ENCODE data around the gene RPS6KA2. TPM values are rescaled to one million over a fixed set of nuclear protein-coding genes. Genes with fewer than 3 reads are reported as not detected.

The RPS6KA2 gene
- total and polyA plus RNA-seq, 4 donors, result 23.8 to 34.6 (median 31.6) TPM

GRCh38 chr6:166496460-166496859, 130.6 kb downstream of the RPS6KA2 start:
- H3K36me3 ChIP-seq (ENCODE audit: control insufficient read depth, insufficient read depth, low read length), result peaks cover 47% of the 10 kb centered on the region
- no peaks in the 10 kb centered on the region for H3K9me3 ChIP-seq (ENCODE audit: control insufficient read depth, insufficient read depth, low read length)
- H3K4me3 ChIP-seq (ENCODE audit: low read depth, low read length), result no peak overlapping the region
- no peak overlapping the region for H3K27ac ChIP-seq (ENCODE audit: low read depth, low read length)
- peaks cover 29% of the 10 kb centered on the region for H3K4me1 ChIP-seq (ENCODE audit: control insufficient read depth, insufficient read depth, low read length)
- H3K27me3 ChIP-seq (ENCODE audit: control insufficient read depth, insufficient read depth, low read length), result no peaks in the 10 kb centered on the region
- no peak for DNase-seq (ENCODE audit: low read depth in 4 of 6, low spot score in 6 of 6)
- whole genome bisulfite sequencing (ENCODE audit: insufficient coverage), result 100% methylated on average over 2 of the region's 2 CpGs

DNA sequence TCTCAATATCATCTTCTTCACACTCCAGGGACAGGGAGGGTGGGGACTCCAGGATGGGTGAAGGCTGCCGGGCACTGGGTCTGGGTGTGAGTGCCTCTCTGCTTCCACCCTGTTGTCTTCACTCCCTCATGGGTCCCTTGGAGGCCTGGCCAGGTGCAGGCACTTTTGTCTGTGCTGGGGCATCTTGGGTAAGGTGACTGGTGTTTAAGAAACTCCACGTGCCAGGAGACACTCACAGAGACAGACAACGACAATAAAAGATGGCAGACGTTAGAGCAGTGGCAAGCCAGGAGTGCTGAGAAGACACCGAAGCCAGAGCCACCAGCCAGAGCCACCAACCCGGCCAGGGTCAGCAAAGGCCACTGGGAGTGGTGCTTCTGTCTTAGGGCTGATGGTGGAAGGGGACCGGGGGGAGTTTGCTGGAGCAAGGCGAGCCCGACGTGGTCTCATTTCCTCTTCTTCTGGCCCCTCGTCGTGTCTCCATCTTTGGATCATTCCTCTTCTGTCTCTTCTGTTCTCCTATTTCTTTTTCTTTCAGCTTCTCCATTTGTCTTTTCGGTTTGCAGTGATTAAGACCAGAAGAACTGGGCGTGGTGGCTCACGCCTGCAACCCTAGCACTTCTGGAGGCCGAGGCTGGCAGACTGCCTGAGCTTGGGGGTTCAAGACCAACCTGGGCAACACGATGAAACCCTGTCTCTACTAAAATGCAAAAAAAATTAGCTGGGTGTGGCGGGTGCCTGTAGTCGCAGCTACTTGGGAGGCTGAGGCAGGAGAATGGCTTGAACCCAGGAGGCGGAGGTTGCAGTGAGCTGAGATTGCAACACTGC, 131.3 kb downstream of the RPS6KA2 start:
- H3K4me3 ChIP-seq (ENCODE audit: low read depth, low read length), result no peak overlapping the region
- no peak for DNase-seq (ENCODE audit: low read depth in 4 of 6, low spot score in 6 of 6)
- no peaks in the 10 kb centered on the region for H3K27me3 ChIP-seq (ENCODE audit: control insufficient read depth, insufficient read depth, low read length)
- H3K36me3 ChIP-seq (ENCODE audit: control insufficient read depth, insufficient read depth, low read length), result peaks cover 40% of the 10 kb centered on the region
- WGBS (ENCODE audit: insufficient coverage), result 87% methylated on average over 12 of the region's 20 CpGs
- H3K9me3 ChIP-seq (ENCODE audit: control insufficient read depth, insufficient read depth, low read length), result no peaks in the 10 kb centered on the region
- H3K4me1 ChIP-seq (ENCODE audit: control insufficient read depth, insufficient read depth, low read length), result peaks cover 36% of the 10 kb centered on the region
- H3K27ac ChIP-seq (ENCODE audit: low read depth, low read length), result peak overlapping the region; percentile 59

GRCh38 chr6:166494757-166495486, 132.1 kb downstream of the RPS6KA2 start:
- 43% methylated on average over 21 of the region's 31 CpGs for WGBS (ENCODE audit: insufficient coverage)
- peak; percentile 33 to 84 (median 54) for DNase-seq (ENCODE audit: low read depth in 4 of 6, low spot score in 6 of 6)

GRCh38 chr6:166494101-166494441, 133.0 kb downstream of the RPS6KA2 start:
- no peaks in the 10 kb centered on the region for H3K27me3 ChIP-seq (ENCODE audit: control insufficient read depth, insufficient read depth, low read length)
- no peak for DNase-seq (ENCODE audit: low read depth in 4 of 6, low spot score in 6 of 6)
- WGBS (ENCODE audit: insufficient coverage), result 96% methylated on average over 9 of the region's 9 CpGs
- no peaks in the 10 kb centered on the region for H3K9me3 ChIP-seq (ENCODE audit: control insufficient read depth, insufficient read depth, low read length)
- peaks cover 32% of the 10 kb centered on the region for H3K36me3 ChIP-seq (ENCODE audit: control insufficient read depth, insufficient read depth, low read length)
- peaks cover 42% of the 10 kb centered on the region for H3K4me1 ChIP-seq (ENCODE audit: control insufficient read depth, insufficient read depth, low read length)
- H3K27ac ChIP-seq (ENCODE audit: low read depth, low read length), result no peak overlapping the region
- no peak overlapping the region for H3K4me3 ChIP-seq (ENCODE audit: low read depth, low read length)

More at GRCh38 chr6:166494757-166495486, 132.1 kb downstream of the RPS6KA2 start:
- H3K27me3 ChIP-seq (ENCODE audit: control insufficient read depth, insufficient read depth, low read length), result no peaks in the 10 kb centered on the region
- peak overlapping the region; percentile 59 for H3K27ac ChIP-seq (ENCODE audit: low read depth, low read length)
- peaks cover 42% of the 10 kb centered on the region for H3K4me1 ChIP-seq (ENCODE audit: control insufficient read depth, insufficient read depth, low read length)
- H3K36me3 ChIP-seq (ENCODE audit: control insufficient read depth, insufficient read depth, low read length), result peaks cover 34% of the 10 kb centered on the region
- H3K4me3 ChIP-seq (ENCODE audit: low read depth, low read length), result no peak overlapping the region
- H3K9me3 ChIP-seq (ENCODE audit: control insufficient read depth, insufficient read depth, low read length), result no peaks in the 10 kb centered on the region

- DNase-seq (ENCODE audit: low read depth in 4 of 6, low spot score in 6 of 6), result no peak
- Histone ChIP-seq H3K9me3 (ENCODE audit: control insufficient read depth, insufficient read depth, low read length) (no peaks in the 10 kb centered on the region), H3K4me3 (ENCODE audit: low read depth, low read length) (no peak overlapping the region), H3K36me3 (ENCODE audit: control insufficient read depth, insufficient read depth, low read length) (peaks cover 29% of the 10 kb centered on the region), H3K27me3 (ENCODE audit: control insufficient read depth, insufficient read depth, low read length) (no peaks in the 10 kb centered on the region), H3K27ac (ENCODE audit: low read depth, low read length) (no peak overlapping the region), H3K4me1 (ENCODE audit: control insufficient read depth, insufficient read depth, low read length) (peaks cover 46% of the 10 kb centered on the region)
- WGBS (ENCODE audit: insufficient coverage), result 84% methylated on average over 21 of the region's 21 CpGs
These were observed 133.5 kb downstream of the RPS6KA2 start for GRCh38 chr6:166493427-166494100.

DNA sequence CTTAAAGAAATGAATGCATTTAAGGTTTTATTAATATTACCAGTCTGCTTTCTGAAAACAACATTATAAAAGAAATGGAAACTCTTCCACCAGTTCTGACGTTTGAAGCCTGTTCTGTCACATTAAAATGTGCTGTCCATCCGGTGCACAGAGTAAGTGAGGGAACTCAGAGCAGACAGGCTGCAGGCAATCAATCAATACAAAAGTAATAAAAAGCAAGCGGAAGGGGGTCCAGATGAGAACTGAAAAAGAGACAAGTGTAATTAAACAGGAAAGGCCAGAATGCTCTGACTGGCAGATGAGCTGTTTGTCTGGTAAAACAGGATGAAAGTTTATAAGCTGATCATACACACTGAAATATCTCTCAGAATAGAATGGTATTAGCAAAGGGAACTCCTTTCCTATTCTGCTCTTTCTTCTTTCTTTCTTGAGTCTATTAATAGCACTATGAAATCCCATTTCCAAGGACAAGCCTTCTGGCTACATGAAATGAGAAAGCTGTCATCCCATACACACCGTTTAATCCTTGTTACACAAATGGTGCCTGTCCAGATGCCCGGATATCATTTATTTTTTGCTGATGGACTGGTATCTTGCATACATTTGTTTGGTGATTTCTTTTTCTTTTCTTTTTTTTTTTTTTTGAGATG, 134.8 kb downstream of the RPS6KA2 start:
- Histone ChIP-seq H3K27ac (ENCODE audit: low read depth, low read length) (no peak overlapping the region), H3K4me3 (ENCODE audit: low read depth, low read length) (no peak overlapping the region), H3K9me3 (ENCODE audit: control insufficient read depth, insufficient read depth, low read length) (no peaks in the 10 kb centered on the region), H3K4me1 (ENCODE audit: control insufficient read depth, insufficient read depth, low read length) (peaks cover 45% of the 10 kb centered on the region), H3K27me3 (ENCODE audit: control insufficient read depth, insufficient read depth, low read length) (no peaks in the 10 kb centered on the region), H3K36me3 (ENCODE audit: control insufficient read depth, insufficient read depth, low read length) (peaks cover 21% of the 10 kb centered on the region)
- DNase-seq (ENCODE audit: low read depth in 4 of 6, low spot score in 6 of 6), result peak in 1 of 6 donors; percentile 15
- no CpG with 5 or more reads among the region's 5 CpGs for WGBS (ENCODE audit: insufficient coverage)

- 63% methylated on average over 15 of the region's 18 CpGs for WGBS (ENCODE audit: insufficient coverage)
- peak in 1 of 6 donors; percentile 39 for DNase-seq (ENCODE audit: low read depth in 4 of 6, low spot score in 6 of 6)
- Histone ChIP-seq H3K27ac (ENCODE audit: low read depth, low read length) (no peak overlapping the region), H3K4me1 (ENCODE audit: control insufficient read depth, insufficient read depth, low read length) (peaks cover 45% of the 10 kb centered on the region), H3K9me3 (ENCODE audit: control insufficient read depth, insufficient read depth, low read length) (no peaks in the 10 kb centered on the region), H3K36me3 (ENCODE audit: control insufficient read depth, insufficient read depth, low read length) (peaks cover 31% of the 10 kb centered on the region), H3K27me3 (ENCODE audit: control insufficient read depth, insufficient read depth, low read length) (no peaks in the 10 kb centered on the region), H3K4me3 (ENCODE audit: low read depth, low read length) (no peak overlapping the region)
These were observed 136.2 kb downstream of the RPS6KA2 start for GRCh38 chr6:166490671-166491500.

DNA sequence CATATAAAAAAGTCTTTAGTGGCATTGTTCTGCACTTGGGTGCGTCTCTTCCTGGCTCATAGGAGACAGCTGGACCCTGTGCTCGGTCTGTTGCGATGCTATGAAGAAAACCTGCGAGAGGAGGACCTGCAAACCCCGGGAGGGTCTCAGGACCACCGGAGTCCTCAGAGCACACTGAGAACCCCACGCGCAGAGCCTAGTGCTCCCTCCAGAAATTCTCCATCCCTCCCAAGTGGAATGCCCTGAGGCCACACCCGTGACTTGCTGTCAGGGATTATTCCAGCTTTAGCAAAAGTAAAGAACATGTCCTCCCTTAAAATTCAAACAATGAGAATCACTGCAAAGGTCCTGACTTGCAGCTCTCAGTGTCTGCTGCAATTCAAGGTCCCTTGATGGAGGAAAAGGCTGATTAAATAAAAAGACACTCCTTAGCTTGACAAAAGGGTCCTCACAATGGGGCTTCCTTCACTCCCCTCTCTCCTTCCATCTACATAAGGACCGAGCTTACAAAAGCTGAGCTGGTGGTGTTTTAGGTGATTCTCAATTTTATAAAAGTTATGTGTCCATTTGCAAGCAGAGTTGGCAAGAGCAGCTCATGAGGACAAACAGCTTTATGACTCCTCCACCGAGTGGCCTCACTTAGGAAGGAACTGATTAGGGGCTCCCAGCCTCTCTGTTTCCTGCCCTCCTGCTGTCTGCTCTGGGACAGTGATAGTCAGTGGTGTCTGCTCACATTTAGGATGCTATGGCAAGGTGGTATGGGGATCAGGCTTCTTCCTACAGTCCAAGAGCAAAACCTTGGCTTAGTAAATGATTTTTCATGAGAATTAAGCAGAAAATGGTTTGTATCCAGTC, 137.5 kb downstream of the RPS6KA2 start:
- DNase-seq (ENCODE audit: low read depth in 4 of 6, low spot score in 6 of 6), result no peak
- no peak overlapping the region for H3K27ac ChIP-seq (ENCODE audit: low read depth, low read length)
- 87% methylated on average over 10 of the region's 11 CpGs for WGBS (ENCODE audit: insufficient coverage)

More for the DNA sequence above, 137.5 kb downstream of the RPS6KA2 start:
- H3K4me3 ChIP-seq (ENCODE audit: low read depth, low read length), result no peak overlapping the region
- H3K9me3 ChIP-seq (ENCODE audit: control insufficient read depth, insufficient read depth, low read length), result no peaks in the 10 kb centered on the region
- no peaks in the 10 kb centered on the region for H3K27me3 ChIP-seq (ENCODE audit: control insufficient read depth, insufficient read depth, low read length)
- peaks cover 34% of the 10 kb centered on the region for H3K4me1 ChIP-seq (ENCODE audit: control insufficient read depth, insufficient read depth, low read length)
- H3K36me3 ChIP-seq (ENCODE audit: control insufficient read depth, insufficient read depth, low read length), result peaks cover 35% of the 10 kb centered on the region

Data from spinal cord (tissue), 10 donors.